Erythroblast (primary cell): ENCODE data around the gene ETV7.

Experiments
- GATA1 ChIP-seq: IDR thresholded peaks from 2 replicates; pipeline ENCODE4 v1.6.1; 2011; ENCODE audit warnings: low read depth, mild to moderate bottlenecking, control low read depth, low read length, moderate library complexity
- POLR2A ChIP-seq: IDR thresholded peaks from 2 replicates; pipeline ENCODE4 v1.6.1; 2011; ENCODE audit warnings: mild to moderate bottlenecking, low read length

- TF ChIP-seq POLR2A (no peak), GATA1 (no peak)
These were observed 24.7 kb downstream of the ETV7 start for GRCh38 chr6:36362551-36363370.
